GM19025 (cell line): ENCODE data around the gene FOXN3.
"Not testable (repeated sequence)": the region's sequence is repeated elsewhere in the genome, so short reads cannot be mapped to it uniquely, and the experiment has no call there.

Source experiments
- ATAC-seq: cut with Tn5 transposase; IDR thresholded peaks from one replicate; pipeline ENCODE4 v1.9.1; 2021; ENCODE audit warnings: mild to moderate bottlenecking, low read depth, moderate library complexity; ENCODE audit not compliant: unreplicated experiment

The FOXN3 gene

GRCh38 chr14:89258728-89259273 is 158.2 kb downstream of the FOXN3 start:
- ATAC-seq, result no peak

DNA sequence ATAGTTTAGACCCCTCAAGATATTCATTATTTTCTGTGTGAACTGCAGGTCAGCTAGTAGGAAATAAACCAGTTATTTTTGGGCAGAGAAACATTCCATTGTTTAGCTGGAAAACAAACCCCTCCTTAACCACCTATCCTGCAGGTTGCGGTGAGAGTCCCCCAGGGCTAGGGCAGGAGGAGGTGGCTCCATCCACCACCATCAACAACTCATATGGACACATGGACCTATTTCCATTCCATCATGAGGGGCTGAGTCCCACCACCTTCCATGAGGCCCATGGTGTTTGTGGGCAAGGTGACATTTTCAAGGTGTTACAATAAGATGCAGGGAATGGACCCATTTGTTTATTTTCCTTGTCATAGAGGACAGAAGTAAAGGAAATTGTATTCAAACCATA is 160.1 kb downstream of the FOXN3 start:
- ATAC-seq, result no peak

DNA sequence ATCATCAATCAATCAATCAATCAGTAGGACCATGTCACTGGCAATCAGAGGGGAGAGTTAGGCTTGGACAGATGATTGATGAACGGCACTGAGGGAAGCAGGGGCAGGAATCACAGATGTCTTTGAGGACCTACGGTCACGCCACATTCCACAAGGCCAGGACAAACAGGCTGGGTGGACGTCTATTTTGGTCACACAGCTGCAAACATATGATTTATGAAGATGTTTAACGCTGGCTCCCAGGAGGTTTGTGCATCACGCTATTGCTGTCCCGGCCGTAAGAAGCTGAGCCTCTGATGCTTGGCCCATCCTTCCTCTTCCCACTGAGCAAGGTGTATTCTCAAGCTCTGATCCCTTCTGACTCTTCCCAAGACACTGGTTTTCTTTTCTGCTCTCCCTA is 160.8 kb downstream of the FOXN3 start:
- ATAC-seq, result no peak

DNA sequence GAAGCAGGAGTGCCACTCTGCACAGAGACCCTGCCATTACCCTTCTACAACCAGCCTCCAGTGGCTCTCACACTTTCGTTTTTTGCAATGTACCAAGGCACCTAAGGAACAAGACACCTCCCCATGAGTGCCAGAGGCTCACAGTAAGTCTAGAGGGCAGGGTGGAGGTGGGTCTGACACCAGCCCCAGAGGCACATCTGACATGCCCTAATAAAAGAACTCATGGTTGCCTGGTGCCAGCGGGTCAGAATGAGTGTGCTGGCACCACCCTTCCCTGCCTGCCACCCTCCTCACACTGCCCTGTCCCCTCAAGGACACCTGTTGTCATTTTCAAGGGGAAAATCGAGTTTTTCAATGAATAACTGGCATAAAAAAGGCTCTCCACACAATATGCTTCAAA is 161.2 kb downstream of the FOXN3 start:
- ATAC-seq, result no peak

GRCh38 chr14:89255012-89255411 is 162.0 kb downstream of the FOXN3 start:
- no peak for ATAC-seq

DNA sequence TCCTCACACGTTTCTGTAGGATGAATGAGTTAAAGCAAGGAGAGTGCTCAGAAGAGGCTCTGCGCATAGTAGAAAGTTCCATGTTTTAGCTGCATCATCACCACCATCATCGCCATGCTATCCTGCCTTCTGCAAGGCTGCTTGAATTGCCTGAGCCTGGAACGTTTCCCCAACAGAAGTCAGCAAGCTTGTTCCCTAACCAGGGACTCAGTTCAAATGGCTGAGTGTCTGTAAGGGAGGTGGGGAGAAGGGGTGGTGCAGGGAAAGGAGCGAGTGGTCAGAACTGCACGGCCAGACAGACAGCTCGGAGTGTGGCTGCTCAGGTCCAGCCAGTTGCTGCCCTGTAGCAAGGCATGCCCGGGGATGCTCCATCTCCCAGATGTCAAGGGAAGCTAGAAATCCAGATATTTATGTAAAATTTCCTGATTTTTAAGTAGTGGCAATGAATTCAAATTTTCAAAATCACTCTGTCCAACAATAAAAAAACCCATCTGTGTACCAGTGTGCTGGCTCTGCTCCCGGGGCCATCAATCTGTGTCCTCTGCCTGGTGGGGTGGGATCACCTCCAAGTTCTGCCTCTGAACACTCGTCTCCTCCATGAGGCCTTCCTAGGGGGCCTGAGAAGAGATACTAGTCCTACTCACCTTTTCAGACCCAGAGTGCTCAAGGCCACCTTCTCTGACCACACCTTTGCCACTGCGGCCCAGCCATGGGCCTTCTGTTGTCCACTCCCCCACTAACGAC is 162.7 kb downstream of the FOXN3 start:
- no peak for ATAC-seq

DNA sequence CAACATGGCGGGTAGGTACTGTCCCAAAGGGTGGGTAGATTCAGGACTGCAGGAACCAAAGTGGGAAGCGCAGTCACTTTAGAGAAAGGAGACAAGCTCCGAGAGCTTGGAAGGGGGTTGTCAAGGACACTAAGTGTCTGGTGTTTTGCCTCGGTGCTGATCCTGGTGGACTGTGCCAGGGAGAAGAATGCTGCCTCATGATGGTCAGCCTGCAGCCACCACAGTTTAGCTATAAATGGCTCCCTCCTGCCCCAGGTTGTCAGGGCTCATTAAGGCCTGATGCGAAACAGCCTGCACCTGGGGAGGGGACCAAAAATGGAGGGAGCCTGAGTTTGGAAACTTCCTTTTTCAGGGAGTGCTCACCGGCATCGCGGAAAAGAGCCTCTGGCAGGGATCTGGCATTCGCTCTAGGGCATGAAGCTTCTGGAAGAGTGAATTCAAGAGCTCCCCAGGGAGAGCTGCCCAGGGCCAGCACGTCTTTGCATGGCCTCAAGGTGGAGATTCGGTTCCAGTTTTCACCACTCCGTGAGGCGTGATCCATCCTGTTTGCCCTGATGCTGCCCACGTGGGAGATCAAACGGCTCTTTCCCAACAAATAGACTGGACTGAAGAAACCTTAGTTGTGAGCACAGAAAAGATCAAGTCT is 164.0 kb downstream of the FOXN3 start:
- ATAC-seq, result no peak

DNA sequence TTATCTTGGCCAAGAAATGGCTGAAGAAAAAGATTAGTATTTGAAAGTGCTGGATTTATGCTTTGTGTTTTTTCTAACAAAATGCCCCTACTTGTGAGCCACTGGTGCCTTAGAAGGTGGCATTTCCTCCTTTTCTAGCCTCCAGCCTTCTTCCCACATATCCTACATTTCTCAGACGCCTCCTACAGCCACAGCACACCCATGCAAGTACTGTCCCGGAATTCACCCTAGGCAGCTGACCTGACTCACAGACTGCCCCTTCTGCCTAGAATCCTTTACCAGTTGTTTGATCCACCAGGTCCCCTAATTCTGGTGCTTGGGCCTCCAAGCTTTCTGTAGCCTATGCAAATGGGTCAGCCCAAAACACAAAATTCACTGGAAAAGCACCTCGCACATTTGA is 166.0 kb downstream of the FOXN3 start:
- no peak for ATAC-seq

DNA sequence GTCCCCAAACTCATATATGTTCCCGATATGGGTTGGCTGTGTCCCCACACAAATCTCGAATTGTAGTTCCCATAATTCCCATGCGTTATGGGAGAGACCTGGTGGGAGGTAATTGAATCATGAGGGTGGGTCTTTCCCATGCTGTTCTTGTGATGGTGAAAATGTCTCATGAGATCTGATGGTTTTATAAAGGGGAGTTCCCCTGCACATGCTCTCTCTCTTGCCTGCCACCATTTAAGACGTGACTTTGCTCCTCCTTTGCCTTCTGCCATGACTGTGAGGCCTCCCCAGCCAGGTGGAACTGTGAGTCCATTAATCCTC is 166.4 kb downstream of the FOXN3 start:
- not testable (repeated sequence) for ATAC-seq

DNA sequence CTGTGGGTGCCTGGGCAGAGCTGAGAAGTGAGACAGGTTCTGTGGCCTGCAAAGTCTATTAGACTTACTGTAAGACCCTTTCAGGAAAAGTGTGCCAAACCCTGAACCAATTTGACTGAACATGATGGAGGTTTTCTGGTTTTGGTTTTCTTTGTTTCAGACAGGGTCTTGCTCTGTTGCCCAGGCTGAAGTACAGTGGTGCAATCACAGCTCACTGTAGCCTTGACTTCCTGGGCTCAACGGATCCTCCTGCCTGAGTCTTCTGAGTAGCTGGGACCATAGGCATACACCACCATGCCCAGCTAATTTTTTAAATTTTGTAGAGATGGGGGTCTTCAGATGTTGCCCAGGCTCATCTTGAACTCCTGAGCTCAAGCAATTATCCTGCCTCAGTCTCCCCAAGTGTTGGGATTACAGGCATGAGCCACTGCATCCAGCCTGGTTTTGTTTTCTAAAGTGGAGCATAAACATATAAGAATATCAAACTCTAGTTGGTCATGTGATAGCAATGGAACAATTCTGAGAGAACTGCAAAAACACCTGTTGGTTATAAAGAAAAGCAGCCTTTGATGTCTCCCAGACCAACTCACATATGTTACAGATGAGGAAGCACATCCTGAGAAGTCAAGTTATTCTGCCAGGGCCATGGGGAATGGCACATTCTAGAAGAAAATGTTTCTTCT is 166.9 kb downstream of the FOXN3 start:
- no peak for ATAC-seq

GRCh38 chr14:89249065-89249695 is 167.9 kb downstream of the FOXN3 start:
- ATAC-seq, result no peak

DNA sequence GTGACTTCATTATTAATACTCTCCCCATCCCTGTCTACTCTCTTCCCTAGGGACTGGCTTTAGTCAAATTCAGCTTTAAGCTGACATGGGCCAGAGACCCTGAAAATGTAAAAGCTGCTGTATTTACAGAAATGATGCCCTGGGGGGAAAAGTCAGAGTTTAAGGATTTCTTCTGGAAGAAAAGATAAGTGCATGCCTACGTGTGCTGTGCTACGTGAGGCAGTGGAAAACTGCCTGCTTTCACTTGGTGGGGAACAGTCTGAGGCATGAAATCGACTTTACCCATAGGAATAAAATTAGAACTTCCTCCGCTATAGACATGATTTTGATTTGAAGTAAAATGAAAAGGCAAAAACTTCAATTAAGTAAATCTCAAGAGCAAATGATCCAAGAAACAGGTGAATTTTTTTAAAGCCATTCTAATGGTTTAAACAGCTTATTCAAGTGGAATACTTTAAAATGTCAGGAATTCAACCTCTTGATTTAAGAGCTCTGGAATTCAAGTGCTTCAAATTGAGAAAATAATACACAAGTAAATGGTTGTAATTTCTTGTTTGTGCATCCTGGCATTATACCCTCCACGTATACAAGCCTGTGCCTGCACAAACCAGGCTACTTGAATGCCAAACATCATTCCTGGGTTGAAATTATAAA is 168.5 kb downstream of the FOXN3 start:
- no peak for ATAC-seq

- no peak for ATAC-seq
Measured at GRCh38 chr14:89247457-89248122, 169.4 kb downstream of the FOXN3 start.

DNA sequence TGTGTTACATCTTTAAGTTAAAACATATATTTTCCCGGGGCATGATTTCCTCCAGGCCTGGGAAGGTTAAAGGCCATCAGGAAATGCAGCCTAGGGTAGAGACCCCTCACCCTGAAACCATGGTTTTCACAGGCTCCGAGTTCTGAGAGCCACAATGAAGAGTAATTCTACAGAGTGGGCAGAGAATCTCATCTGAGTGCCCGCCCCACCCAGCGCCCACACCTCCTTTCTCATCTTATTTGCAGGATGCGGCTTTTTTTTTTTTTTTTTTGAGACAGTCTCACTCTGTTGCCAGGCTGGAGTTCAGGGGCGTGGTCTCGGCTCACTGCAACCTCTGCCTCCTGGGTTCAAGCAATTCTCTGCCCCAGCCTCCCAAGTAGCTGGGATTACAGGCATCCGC is 170.7 kb downstream of the FOXN3 start:
- ATAC-seq, result no peak

DNA sequence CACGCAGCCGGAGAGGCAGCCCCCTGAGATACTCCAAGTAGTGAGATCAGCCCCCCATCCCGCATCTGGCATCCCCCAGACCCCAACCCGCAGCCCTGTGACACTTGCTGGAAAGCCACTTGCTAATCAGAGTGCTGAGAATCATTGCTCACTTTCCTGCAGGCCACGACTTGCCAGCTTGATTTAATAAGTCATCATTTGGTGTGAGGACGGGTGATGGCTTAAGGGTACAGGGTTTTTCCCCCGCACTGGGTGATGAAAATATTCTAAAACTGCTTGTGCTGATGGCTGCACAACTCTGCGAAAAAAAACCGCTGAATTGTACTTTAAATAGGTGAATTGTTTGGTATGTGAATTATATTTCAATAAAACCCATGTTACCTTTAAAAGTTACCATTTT is 171.2 kb downstream of the FOXN3 start:
- ATAC-seq, result no peak

DNA sequence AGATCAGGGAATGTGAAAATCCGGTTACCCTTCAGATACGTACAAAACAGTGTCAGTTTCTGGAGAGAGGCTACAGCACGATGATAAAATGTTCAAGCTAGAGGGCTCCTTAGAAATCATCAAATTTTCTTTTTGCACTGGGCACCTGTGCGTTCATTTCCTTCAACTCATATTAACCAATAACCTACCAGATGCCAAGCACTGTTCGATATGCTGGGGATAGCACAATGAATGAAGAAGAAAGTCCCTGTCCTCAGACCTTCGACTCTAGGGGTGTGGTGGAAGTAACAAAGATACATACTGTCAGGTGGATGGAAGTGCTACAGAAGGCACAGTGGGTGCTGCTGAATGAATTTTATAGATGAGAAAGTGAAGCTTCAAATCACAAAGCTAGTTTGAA is 172.3 kb downstream of the FOXN3 start:
- no peak for ATAC-seq

DNA sequence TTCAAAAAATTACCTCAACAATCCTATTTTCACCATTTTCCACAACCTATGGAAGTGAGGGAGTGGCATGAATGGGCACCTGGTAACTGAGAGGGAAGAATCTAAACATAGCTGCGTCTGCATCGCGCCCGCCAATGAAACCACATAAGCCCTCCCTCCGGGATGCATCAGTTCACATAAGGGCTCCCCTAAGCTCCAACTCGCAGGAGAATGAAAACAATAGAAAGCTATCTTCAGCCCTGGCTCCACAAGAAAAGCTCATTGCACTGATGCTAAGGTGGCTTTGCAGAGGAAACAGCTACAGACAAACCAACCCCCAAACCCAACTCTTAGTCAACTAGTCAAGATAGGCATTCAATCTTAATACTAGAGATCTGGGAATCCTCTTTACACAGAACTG is 173.3 kb downstream of the FOXN3 start:
- no peak for ATAC-seq

- ATAC-seq, result no peak
Measured at GRCh38 chr14:89243286-89243685, 173.7 kb downstream of the FOXN3 start.

GRCh38 chr14:89242652-89243279 is 174.3 kb downstream of the FOXN3 start:
- no peak for ATAC-seq
